GM19324 (cell line): Measurements from ENCODE around the gene FAM83G.
"Not testable (repeated sequence)": the region's sequence is repeated elsewhere in the genome, so short reads cannot be mapped to it uniquely, and the experiment has no call there.

ENCODE experiments used
- ATAC-seq: cut with Tn5 transposase; IDR thresholded peaks from one replicate; pipeline ENCODE4 v1.9.1; 2021; ENCODE audit warnings: mild to moderate bottlenecking, moderate library complexity; ENCODE audit not compliant: unreplicated experiment, low FRiP score

Gene FAM83G

GRCh38 chr17:19004421-19005136, at the start of gene FAM83G:
TSS of gene FAM83G (minus strand) at chr17:19004764. CDS start at chr17:19004041, 723 bp downstream.
- peak; percentile 58 for ATAC-seq

DNA sequence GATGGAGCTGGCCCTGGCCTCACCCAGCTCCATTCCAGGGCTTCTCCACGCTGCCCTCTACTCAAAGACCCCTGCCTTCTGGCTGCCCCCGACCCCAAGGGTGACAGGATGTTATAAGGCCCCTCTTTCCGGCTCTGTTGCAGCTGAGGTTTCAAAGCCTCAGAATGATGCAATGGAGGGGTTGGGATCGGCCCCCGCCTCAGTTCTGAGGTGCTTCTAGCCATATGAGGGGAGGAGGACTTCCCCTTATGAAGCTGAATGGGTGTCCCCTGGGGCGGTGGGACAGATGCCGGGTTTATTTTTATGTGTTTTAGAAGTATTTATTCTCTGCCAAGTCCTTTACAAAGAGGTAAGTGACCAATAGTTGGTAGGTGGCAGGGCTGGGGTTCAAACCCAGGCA, 44.3 kb upstream of the FAM83G start:
- ATAC-seq = not testable (repeated sequence)

DNA sequence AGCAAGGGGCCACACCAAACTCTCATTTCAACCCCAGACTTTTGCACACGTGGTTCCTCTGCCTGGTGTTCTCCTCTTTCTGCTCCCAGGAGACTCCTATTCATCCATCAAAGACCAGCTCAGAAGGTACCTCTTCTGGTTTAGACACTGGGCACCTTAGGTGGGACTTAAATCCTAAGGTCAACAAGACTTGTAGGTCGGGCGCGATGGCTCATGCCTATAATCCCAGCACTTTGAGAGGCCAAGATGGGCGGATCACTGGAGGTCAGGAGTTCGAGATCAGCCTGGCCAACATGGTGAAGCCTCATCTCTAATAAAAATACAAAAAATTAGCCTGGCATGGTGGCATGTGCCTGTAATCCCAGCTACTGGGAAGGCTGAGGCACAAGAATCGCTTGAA, 42.9 kb upstream of the FAM83G start:
- ATAC-seq = not testable (repeated sequence)

DNA sequence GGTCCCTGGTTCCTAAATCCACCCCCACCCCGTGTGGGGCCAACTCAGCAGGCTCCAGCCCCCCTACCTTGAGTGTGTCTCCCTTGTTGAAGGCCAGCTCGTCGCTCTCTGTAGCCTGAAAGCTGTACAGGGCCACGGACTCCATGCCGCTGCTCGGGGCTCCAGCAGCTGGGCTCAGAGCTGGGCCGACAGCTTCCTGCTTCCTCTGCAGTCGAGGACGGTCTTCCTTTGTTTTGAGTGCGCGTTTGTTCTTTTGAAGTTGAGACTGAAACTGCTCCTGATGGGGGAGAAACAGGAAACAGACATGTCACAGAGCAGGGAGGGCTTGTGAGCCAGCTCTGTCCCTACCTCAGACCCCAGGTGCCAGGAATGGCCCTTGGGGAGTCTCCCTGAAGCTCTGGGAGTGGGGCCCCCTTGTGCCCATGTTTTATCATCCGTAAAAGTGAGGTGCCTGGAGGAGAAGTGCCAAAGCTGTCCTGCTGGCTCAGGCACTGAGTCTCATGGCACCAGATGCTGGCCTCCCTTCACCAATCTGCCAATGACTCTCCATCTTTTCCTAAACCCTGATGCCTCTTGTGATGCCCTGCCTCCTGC, 42.3 kb upstream of the FAM83G start, which contains the start of gene GRAP:
TSS of gene GRAP (minus strand) at position 176 of the 594 bp plus-strand sequence. CDS start at position 145, 31 bp downstream.
- not testable (repeated sequence) for ATAC-seq

GRCh38 chr17:19044643-19045042, 40.1 kb upstream of the FAM83G start:
- not testable (repeated sequence) for ATAC-seq

- ATAC-seq = not testable (repeated sequence)
Measured at GRCh38 chr17:19043032-19043431, 38.5 kb upstream of the FAM83G start.

DNA sequence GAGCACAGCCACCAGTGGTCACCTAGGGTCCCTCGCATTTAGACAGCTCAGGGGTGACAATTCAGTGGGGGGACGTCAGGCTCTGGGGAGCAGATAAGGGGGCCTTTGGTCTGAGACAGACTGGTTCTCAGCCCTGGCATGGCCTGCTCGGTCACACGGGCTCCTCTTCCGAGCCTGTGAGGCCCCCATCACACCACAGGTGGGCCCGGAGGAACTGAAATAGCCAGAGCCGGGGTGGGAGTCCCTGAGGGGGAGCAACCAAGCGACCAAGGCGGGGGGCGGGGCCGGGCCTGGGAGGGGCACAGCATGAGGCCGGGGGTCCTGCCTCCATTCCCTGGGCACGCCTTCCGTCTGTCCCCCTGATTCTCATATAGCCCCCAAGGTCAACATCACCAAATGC, 37.8 kb upstream of the FAM83G start:
- ATAC-seq = not testable (repeated sequence)

GRCh38 chr17:19041871-19042270, 37.3 kb upstream of the FAM83G start:
- ATAC-seq = not testable (repeated sequence)

DNA sequence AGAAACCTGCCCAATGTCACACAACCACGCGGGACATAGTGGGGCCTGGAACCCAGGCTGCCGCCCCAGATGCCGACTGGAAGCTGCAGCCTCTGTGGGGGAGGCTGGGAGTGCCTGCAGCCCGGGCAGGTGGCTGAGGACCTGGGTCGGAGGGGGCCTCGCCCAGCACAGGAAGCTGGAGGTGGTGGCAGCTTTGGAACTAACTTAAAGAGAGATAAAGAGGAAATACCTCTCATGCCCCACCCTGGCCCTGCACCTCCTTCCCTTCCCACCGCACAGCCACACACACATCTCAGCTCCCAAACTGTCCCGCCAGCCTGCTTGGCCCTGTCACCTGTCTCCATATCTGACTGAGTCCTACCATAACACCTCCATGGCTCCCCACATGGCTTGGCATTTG, 35.8 kb upstream of the FAM83G start:
- ATAC-seq = not testable (repeated sequence)

DNA sequence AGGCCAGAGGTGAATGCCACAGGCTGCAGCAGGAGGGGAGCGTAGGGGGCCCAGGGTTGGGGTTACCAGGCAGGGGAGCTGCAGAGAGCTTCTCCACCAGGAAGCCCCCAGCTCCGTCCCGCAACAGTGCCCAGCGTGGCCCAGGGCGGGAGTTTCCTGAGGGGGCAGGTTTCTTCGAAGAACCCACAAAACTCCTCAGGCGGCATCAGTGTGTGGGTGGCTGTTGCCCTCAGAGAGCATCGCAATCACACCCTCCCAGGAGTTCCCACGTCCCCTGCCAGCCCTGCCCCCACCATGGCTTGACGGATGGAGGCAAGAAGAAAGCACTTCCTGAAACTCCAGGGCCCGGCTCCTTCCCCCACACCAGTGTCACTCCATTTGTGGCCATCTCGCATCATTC, 34.2 kb upstream of the FAM83G start:
- ATAC-seq = not testable (repeated sequence)

DNA sequence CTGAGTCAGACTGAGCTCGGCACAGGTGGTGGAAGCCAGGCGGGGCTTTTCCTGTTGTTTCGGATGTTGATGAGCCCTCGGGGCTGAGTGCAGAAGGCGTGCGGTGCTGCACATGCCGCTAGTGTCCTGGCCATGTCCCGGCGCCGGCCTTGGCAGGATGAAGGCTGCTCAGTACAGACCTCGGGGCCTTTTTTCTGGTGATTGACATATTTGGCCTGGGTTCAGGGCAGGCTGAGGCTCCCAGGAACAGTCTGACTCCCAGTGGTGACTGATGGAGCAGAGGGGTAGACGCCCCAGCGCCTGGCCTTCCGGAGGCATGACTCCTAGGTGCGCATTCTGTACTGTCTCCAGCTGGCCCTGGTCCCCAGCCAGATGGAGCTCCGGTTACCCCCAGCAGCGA, 33.4 kb upstream of the FAM83G start:
- not testable (repeated sequence) for ATAC-seq

DNA sequence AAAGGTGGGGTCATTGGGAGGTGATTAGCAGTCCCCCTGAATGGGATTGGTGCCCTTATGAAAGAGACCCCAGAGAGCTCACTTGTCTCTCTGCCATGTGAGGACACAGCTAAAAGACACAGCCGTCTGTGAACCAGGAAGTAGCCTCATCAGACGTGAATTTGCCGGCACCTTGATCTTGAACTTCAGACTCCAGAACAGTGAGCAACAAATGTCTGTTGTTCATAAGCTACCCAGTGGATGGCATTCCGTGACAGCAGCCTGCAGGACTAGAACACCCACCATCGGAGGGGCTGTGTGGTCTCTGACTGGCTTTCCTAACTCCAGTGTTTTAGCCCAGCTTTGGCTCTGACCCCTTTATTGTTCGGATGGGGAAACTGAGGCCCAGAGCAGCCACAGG, 33.0 kb upstream of the FAM83G start:
- ATAC-seq = not testable (repeated sequence)

DNA sequence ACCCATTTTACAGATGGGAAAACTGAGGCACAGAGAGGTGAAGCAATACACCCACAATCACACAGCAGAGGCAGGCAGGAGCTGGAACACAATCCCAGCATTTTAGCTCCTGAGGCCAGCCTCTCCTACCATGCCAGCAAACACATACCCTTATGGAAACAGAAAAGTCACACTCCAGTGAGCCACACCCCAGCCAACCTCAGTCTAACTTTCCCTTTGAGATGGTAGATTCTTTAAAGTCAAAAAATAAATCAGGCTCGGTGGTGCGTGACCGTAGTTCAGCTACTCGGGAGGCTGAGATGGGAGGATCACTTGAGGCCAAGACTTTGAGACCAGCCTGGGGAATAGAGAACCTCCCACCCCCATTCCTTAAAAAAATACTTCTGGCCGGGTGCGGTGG, 31.6 kb upstream of the FAM83G start:
- ATAC-seq = not testable (repeated sequence)

DNA sequence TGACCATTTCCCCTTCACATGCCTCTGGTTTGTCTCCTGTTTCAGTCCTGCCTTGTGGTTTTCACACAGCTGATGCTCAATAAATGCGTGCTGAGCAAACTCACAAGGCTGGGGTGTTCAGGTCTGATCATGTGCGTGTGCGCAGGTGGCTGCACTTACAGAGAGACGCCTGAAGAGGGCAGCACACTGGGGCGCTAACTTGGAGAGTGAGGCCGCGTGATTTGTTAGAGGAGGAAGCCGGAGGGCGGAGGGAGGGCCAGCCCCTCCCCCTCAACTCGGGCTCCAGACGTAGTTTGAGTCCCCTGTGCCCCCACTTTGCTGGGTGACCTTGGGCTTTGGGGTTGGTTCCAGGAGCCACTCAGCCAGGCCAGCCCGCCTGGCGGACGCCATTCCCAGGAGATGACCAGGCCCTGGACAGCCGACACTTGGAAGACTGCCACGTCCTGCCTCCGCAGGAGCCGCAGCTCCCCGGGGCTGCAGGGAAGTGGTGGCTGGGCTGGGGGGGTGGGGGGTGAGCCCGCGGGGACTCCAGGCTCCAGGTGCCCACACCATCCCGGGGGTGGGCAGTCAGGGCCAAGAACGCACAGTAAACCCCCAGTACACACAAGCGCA, 27.9 kb upstream of the FAM83G start:
- ATAC-seq = peak; percentile 40

- ATAC-seq = peak; percentile 50
Measured at GRCh38 chr17:19031729-19032128, 27.2 kb upstream of the FAM83G start.

DNA sequence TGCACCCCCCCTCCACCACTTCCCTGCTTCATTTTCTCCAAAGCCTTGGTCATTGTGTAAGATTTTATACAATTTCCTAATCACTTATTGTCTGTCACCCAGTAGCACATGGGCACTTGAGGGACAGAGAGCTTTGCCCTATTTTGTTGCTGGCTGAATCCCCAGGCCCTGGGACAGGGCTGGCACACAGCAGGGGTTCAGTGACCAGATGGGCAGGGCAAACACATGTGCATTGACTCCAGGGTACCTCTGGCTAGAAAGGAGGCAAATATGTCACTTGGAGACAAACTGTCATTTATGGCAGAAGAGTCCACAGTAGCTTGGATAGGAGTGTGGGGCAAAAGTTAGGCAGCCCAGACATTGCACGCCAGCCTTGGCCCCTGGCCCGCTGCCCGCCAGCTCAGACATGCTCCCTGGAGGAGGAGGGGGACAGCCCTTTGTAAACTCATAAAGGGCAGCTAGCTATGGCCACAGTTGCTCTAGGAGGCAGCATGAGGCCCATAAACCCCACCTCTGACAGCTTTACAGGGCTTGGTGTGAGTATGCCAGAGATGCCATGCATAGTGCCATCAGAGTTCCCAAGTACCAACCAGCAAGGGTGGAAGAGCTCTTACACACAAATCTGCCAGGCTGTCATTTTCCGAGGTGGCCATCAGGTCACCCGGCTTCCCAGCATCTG, 26.3 kb upstream of the FAM83G start:
- not testable (repeated sequence) for ATAC-seq

GRCh38 chr17:19029740-19030139, 25.2 kb upstream of the FAM83G start:
- ATAC-seq = not testable (repeated sequence)

DNA sequence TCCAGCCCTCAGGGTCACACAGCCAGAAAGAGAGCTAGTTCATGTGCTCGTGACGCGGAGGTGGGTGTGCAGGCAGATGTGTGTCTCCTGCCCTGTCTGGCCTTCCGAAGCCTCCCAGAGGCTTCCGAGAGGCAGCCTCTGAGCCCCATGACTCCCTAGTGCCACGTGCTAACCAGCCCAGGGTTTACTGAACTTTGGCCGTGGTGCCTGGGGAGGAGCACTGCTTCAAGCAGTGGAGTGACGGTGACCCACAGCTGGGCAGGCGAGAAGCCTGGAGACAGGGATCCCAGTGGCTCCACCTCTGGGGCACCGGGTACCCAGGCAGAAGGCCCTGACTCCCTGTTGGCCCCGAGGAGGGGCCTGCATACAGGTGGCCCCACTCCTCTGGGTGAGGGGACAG, 24.1 kb upstream of the FAM83G start:
- ATAC-seq = not testable (repeated sequence)

GRCh38 chr17:19024101-19025078, 19.8 kb upstream of the FAM83G start:
- no peak for ATAC-seq
